Panc1 (cell line): ENCODE measurements around the gene NPLOC4.

Source experiments
- POLR2AphosphoS5 ChIP-seq: IDR thresholded peaks from 2 replicates; pipeline ENCODE4 v1.6.1; 2012; ENCODE audit warnings: mild to moderate bottlenecking, low read depth, low read length, moderate library complexity
- SIN3A ChIP-seq: IDR thresholded peaks from 2 replicates; pipeline ENCODE4 v1.6.1; 2012; ENCODE audit warnings: low read depth, mild to moderate bottlenecking, low read length, moderate library complexity, borderline replicate concordance; ENCODE audit not compliant: insufficient read depth
- TF ChIP-seq, protein P1 (sequence below): fragments of 450-650 bp; IDR thresholded peaks from 2 replicates; pipeline ENCODE4 v1.5.1; 2017; ENCODE audit warnings: mild to moderate bottlenecking
- TF ChIP-seq, protein P2 (sequence below), 2 experiments: IDR thresholded peaks; 2 replicates each; pipeline ENCODE4 v1.6.1; 2011 to 2012; ENCODE audit warnings: low read depth in 2 of 2, control low read depth in 1 of 2, low read length in 1 of 2, mild to moderate bottlenecking in 1 of 2, moderate library complexity in 1 of 2; ENCODE audit not compliant: insufficient read depth in 1 of 2

GRCh38 chr17:81534157-81535006 lies 102.5 kb downstream of the NPLOC4 start:
- TF ChIP-seq, protein P1, sequence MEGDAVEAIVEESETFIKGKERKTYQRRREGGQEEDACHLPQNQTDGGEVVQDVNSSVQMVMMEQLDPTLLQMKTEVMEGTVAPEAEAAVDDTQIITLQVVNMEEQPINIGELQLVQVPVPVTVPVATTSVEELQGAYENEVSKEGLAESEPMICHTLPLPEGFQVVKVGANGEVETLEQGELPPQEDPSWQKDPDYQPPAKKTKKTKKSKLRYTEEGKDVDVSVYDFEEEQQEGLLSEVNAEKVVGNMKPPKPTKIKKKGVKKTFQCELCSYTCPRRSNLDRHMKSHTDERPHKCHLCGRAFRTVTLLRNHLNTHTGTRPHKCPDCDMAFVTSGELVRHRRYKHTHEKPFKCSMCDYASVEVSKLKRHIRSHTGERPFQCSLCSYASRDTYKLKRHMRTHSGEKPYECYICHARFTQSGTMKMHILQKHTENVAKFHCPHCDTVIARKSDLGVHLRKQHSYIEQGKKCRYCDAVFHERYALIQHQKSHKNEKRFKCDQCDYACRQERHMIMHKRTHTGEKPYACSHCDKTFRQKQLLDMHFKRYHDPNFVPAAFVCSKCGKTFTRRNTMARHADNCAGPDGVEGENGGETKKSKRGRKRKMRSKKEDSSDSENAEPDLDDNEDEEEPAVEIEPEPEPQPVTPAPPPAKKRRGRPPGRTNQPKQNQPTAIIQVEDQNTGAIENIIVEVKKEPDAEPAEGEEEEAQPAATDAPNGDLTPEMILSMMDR: no peak
- TF ChIP-seq POLR2AphosphoS5: peak; percentile 95; the same call in 1 of the 2 replicates
- TF ChIP-seq, protein P2, sequence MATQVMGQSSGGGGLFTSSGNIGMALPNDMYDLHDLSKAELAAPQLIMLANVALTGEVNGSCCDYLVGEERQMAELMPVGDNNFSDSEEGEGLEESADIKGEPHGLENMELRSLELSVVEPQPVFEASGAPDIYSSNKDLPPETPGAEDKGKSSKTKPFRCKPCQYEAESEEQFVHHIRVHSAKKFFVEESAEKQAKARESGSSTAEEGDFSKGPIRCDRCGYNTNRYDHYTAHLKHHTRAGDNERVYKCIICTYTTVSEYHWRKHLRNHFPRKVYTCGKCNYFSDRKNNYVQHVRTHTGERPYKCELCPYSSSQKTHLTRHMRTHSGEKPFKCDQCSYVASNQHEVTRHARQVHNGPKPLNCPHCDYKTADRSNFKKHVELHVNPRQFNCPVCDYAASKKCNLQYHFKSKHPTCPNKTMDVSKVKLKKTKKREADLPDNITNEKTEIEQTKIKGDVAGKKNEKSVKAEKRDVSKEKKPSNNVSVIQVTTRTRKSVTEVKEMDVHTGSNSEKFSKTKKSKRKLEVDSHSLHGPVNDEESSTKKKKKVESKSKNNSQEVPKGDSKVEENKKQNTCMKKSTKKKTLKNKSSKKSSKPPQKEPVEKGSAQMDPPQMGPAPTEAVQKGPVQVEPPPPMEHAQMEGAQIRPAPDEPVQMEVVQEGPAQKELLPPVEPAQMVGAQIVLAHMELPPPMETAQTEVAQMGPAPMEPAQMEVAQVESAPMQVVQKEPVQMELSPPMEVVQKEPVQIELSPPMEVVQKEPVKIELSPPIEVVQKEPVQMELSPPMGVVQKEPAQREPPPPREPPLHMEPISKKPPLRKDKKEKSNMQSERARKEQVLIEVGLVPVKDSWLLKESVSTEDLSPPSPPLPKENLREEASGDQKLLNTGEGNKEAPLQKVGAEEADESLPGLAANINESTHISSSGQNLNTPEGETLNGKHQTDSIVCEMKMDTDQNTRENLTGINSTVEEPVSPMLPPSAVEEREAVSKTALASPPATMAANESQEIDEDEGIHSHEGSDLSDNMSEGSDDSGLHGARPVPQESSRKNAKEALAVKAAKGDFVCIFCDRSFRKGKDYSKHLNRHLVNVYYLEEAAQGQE (IDR thresholded peaks at IDR 0.05; ENCODE audit: insufficient read depth in 1 of 2, low read depth in 2 of 2, low read length in 1 of 2): peak in 1 of 2 experiments; percentile 69; a peak in 1 of 4 replicates
- TF ChIP-seq SIN3A: peak; percentile 86
